GM19395 (cell line): ENCODE data around the gene HIPK2.

ENCODE experiments used
- ATAC-seq: cut with Tn5 transposase; IDR thresholded peaks from one replicate; pipeline ENCODE4 v1.9.1; 2021; ENCODE audit warnings: mild to moderate bottlenecking, moderate library complexity; ENCODE audit not compliant: unreplicated experiment

HIPK2 gene

GRCh38 chr7:139737221-139738100 lies 40.3 kb downstream of the HIPK2 start:
- ATAC-seq, result no peak

GRCh38 chr7:139735912-139736595 lies 41.7 kb downstream of the HIPK2 start:
- ATAC-seq, result no peak

- ATAC-seq, result no peak
Measured at GRCh38 chr7:139735466-139735865, 42.3 kb downstream of the HIPK2 start.

- ATAC-seq, result no peak
Measured at GRCh38 chr7:139734395-139734794, 43.4 kb downstream of the HIPK2 start.

- ATAC-seq, result no peak
Measured at GRCh38 chr7:139733751-139734150, 44.0 kb downstream of the HIPK2 start.

GRCh38 chr7:139732471-139733167 lies 45.2 kb downstream of the HIPK2 start:
- no peak for ATAC-seq

- ATAC-seq, result no peak
Measured at GRCh38 chr7:139731802-139732470, 45.9 kb downstream of the HIPK2 start.

- peak; percentile 92 for ATAC-seq
Measured at GRCh38 chr7:139730746-139731612, 46.8 kb downstream of the HIPK2 start.

- no peak for ATAC-seq
Measured at GRCh38 chr7:139728203-139728602, 49.6 kb downstream of the HIPK2 start.

GRCh38 chr7:139727151-139727705 lies 50.6 kb downstream of the HIPK2 start:
- ATAC-seq, result no peak

- no peak for ATAC-seq
Measured at GRCh38 chr7:139726485-139726869, 51.3 kb downstream of the HIPK2 start.

GRCh38 chr7:139725858-139726484 lies 51.8 kb downstream of the HIPK2 start:
- ATAC-seq, result no peak

GRCh38 chr7:139725077-139725476 lies 52.7 kb downstream of the HIPK2 start:
- peak; percentile 68 for ATAC-seq

GRCh38 chr7:139722604-139723003 lies 55.2 kb downstream of the HIPK2 start:
- no peak for ATAC-seq

- ATAC-seq, result no peak
Measured at GRCh38 chr7:139721821-139722220, 56.0 kb downstream of the HIPK2 start.

- ATAC-seq, result no peak
Measured at GRCh38 chr7:139721417-139721816, 56.4 kb downstream of the HIPK2 start.

- peak; percentile 56 for ATAC-seq
Measured at GRCh38 chr7:139720705-139721231, 57.0 kb downstream of the HIPK2 start.

- ATAC-seq, result no peak
Measured at GRCh38 chr7:139720186-139720585, 57.6 kb downstream of the HIPK2 start.

GRCh38 chr7:139718859-139719258 lies 58.9 kb downstream of the HIPK2 start:
- ATAC-seq, result no peak
